A549 (cell line): ENCODE results near the gene NUDT16L1. TPM values are rescaled to one million over a fixed set of nuclear protein-coding genes. Genes with fewer than 3 reads are reported as not detected.

Experiments used
- ATAC-seq, 2 experiments: fragments of 200-7000 bp in 1 of 2; fragments of >200 bp in 1 of 2; cut with Nextera tagmentation in 1 of 2; cut with Tn5 transposase in 1 of 2; 3 replicates each; pipeline versions ENCODE4 v1.8.0 to v1.9.1; 2018 to 2020; ENCODE audit warnings: mild to moderate bottlenecking in 1 of 2, moderate library complexity in 1 of 2
- CTCF ChIA-PET: fragments of 300-600 bp; sonication (Branson Sonifier 250); formaldehyde crosslinking; extraction: SDS; loops from one replicate; lab custom pipeline; 2021; ENCODE audit warnings: antibody characterized with exemption, inconsistent platforms; lab: Yijun Ruan, JAX
- POLR2A ChIA-PET: fragments of 350-600 bp; formaldehyde crosslinking; extraction: SDS; loops from one replicate; lab custom pipeline; 2021; ENCODE audit warnings: antibody characterized with exemption, inconsistent platforms; lab: Yijun Ruan, JAX
- DNase-seq, 2 experiments: peaks; one replicate each; pipeline versions ENCODE4 v3.0.0 to v3.0.0-alpha.2; 2011 to 2016; ENCODE audit warnings: low read depth in 1 of 2, low spot score in 1 of 2
- FAIRE-seq: peaks from 2 replicates; lab custom pipeline; 2011; peaks lifted over from hg19 to GRCh38; lab: Jason Lieb, UNC
- H3K27ac ChIP-seq, 2 experiments: fragments of >200 bp; sonication (Bioruptor Twin); formaldehyde crosslinking; 3 replicates each; pipeline ENCODE4 v1.5.1; 2016 to 2017
- H3K4me1 ChIP-seq: fragments of >200 bp; sonication (Bioruptor Twin); formaldehyde crosslinking; 3 replicates; pipeline ENCODE4 v1.6.1; 2016
- H3K4me2 ChIP-seq: fragments of >200 bp; sonication (Bioruptor Twin); formaldehyde crosslinking; 3 replicates; pipeline ENCODE4 v1.6.1; 2016
- H3K4me3 ChIP-seq: fragments of >200 bp; sonication (Bioruptor Twin); formaldehyde crosslinking; 3 replicates; pipeline ENCODE4 v1.5.1; 2016
- H3K9me3 ChIP-seq: fragments of >200 bp; sonication (Bioruptor Twin); formaldehyde crosslinking; 3 replicates; pipeline ENCODE4 v1.6.1; 2016
- BHLHE40 ChIP-seq: IDR thresholded peaks from 2 replicates; pipeline ENCODE4 v1.6.1; 2012; ENCODE audit warnings: low read depth, low read length, inconsistent platforms
- CBX2 ChIP-seq: fragments of 200-600 bp; sonication (generic); IDR thresholded peaks from 2 replicates; pipeline ENCODE4 v1.6.1; 2016; ENCODE audit warnings: low read depth, mild to moderate bottlenecking, borderline replicate concordance
- CEBPB ChIP-seq, 2 experiments: fragments of >200 bp in 1 of 2; sonication (Bioruptor Twin) in 1 of 2; formaldehyde crosslinking in 1 of 2; IDR thresholded peaks; 2 replicates each; pipeline ENCODE4 v1.6.1; 2012 to 2016
- CHD4 ChIP-seq: fragments of 200-600 bp; sonication (generic); IDR thresholded peaks from 2 replicates; pipeline ENCODE4 v1.6.1; 2016; ENCODE audit warnings: antibody characterized with exemption, mild to moderate bottlenecking, borderline replicate concordance
- FOSL2 ChIP-seq, 2 experiments: fragments of 450-650 bp in 1 of 2; fragments of >200 bp in 1 of 2; sonication (Bioruptor Twin) in 1 of 2; formaldehyde crosslinking; IDR thresholded peaks; 2 replicates each; pipeline versions ENCODE4 v1.5.0 to v1.6.1; 2016 to 2020; ENCODE audit warnings: mild to moderate bottlenecking in 1 of 2, moderate library complexity in 1 of 2
- HDAC2 ChIP-seq: fragments of 200-600 bp; sonication (generic); IDR thresholded peaks from 2 replicates; pipeline ENCODE4 v1.6.1; 2016
- HEYL ChIP-seq: fragments of 250-450 bp; sonication (Bioruptor Pico); IDR thresholded peaks from 2 replicates; pipeline ENCODE4 v1.8.0; 2021; ENCODE audit warnings: mild to moderate bottlenecking, moderate library complexity
- HOXA7 ChIP-seq: fragments of 250-450 bp; sonication (Bioruptor Pico); IDR thresholded peaks from 2 replicates; pipeline ENCODE4 v1.5.0; 2020; ENCODE audit warnings: mild to moderate bottlenecking, moderate library complexity
- JUNB ChIP-seq: fragments of >200 bp; sonication (Bioruptor Twin); formaldehyde crosslinking; IDR thresholded peaks from 2 replicates; pipeline ENCODE4 v1.6.1; 2016
- MYC ChIP-seq: IDR thresholded peaks from 2 replicates; pipeline ENCODE4 v1.6.1; 2012; ENCODE audit warnings: mild to moderate bottlenecking, inconsistent platforms, low read length, improper control_type of control experiment, borderline replicate concordance
- NFE2L2 ChIP-seq: fragments of 150-350 bp; conservative IDR thresholded peaks from 2 replicates; pipeline ENCODE4 v1.6.1; 2014; ENCODE audit warnings: low read length
- NPAS2 ChIP-seq: fragments of 250-450 bp; sonication (Bioruptor Pico); IDR thresholded peaks from 2 replicates; pipeline ENCODE4 v1.8.0; 2022; ENCODE audit warnings: mild to moderate bottlenecking, moderate library complexity, borderline replicate concordance
- RAD21 ChIP-seq, 2 experiments: fragments of >200 bp in 1 of 2; sonication (Bioruptor Twin) in 1 of 2; formaldehyde crosslinking in 1 of 2; IDR thresholded peaks in 1 of 2; conservative IDR thresholded peaks in 1 of 2; 2 replicates in 1 of 2; 3 replicates in 1 of 2; pipeline ENCODE4 v1.6.1; 2012 to 2018; ENCODE audit warnings: inconsistent platforms in 1 of 2
- RFX5 ChIP-seq: fragments of 450-650 bp; IDR thresholded peaks from 2 replicates; pipeline ENCODE4 v1.7.1; 2014; ENCODE audit warnings: antibody characterized with exemption, mild to moderate bottlenecking, moderate library complexity
- SREBF2 ChIP-seq: fragments of 450-650 bp; IDR thresholded peaks from 2 replicates; pipeline ENCODE4 v1.6.1; 2014; ENCODE audit warnings: mild to moderate bottlenecking, moderate library complexity
- TFCP2L1 ChIP-seq: fragments of 250-450 bp; sonication (Bioruptor Pico); IDR thresholded peaks from 2 replicates; pipeline ENCODE4 v1.5.0; 2021; ENCODE audit warnings: mild to moderate bottlenecking
- TP53 ChIP-seq: fragments of 250-450 bp; sonication (Bioruptor Pico); IDR thresholded peaks from 2 replicates; pipeline ENCODE4 v1.5.0; 2021; ENCODE audit warnings: mild to moderate bottlenecking, moderate library complexity
- ZFP36 ChIP-seq: fragments of 450-650 bp; IDR thresholded peaks from 2 replicates; pipeline ENCODE4 v1.6.1; 2014; ENCODE audit warnings: borderline replicate concordance; ENCODE audit not compliant: partially characterized antibody
- ZNF302 ChIP-seq: fragments of 250-450 bp; sonication (Bioruptor Pico); IDR thresholded peaks from 2 replicates; pipeline ENCODE4 v1.9.0; 2021; ENCODE audit warnings: inconsistent platforms, mild to moderate bottlenecking, moderate library complexity
- whole genome bisulfite sequencing: methylation state at CpG from one replicate; pipeline ENCODE4 v1.1.6; 2017; ENCODE audit errors: missing lambda C conversion rate; 5-methylcytosine and 5-hydroxymethylcytosine counted together
- polyA plus RNA-seq, 4 experiments: library from polyadenylated mRNA; depleted of rRNA in 3 of 4; stranded (reverse); fragments of >200 nt; fragmentation: RNase III in 1 of 4; extraction: RNeasy Plus Mini Kit Qiagen cat#74134 plus additional on column Dnase treatment in 1 of 4; gene quantifications; 2 replicates in 3 of 4; 3 replicates in 1 of 4; pipeline ENCODE4 v1.2.3, GENCODE V29; 2011 to 2017
- TF ChIP-seq, protein P1 (sequence below): fragments of 250-450 bp; sonication (Bioruptor Pico); IDR thresholded peaks from 2 replicates; pipeline ENCODE4 v1.5.0; 2021; ENCODE audit warnings: mild to moderate bottlenecking, moderate library complexity, borderline replicate concordance
- TF ChIP-seq, protein P2 (sequence below): IDR thresholded peaks from 2 replicates; pipeline ENCODE4 v1.6.1; 2012
- TF ChIP-seq, protein P3 (sequence below): IDR thresholded peaks from 2 replicates; pipeline ENCODE4 v1.6.1; 2012
- TF ChIP-seq, protein P4 (sequence below): fragments of >200 bp; sonication (Bioruptor Twin); formaldehyde crosslinking; IDR thresholded peaks from 3 replicates; pipeline ENCODE4 v1.6.1; 2016
- TF ChIP-seq, protein P5 (sequence below): fragments of 150-350 bp; IDR thresholded peaks from 2 replicates; pipeline ENCODE4 v1.6.1; 2014; ENCODE audit warnings: low read depth, mild to moderate bottlenecking, low read length

NUDT16L1 gene
- polyA plus RNA-seq, 2 of the 4 experiments (the other 2 are of a cell fraction): 15.5 to 22.9 TPM

DNA sequence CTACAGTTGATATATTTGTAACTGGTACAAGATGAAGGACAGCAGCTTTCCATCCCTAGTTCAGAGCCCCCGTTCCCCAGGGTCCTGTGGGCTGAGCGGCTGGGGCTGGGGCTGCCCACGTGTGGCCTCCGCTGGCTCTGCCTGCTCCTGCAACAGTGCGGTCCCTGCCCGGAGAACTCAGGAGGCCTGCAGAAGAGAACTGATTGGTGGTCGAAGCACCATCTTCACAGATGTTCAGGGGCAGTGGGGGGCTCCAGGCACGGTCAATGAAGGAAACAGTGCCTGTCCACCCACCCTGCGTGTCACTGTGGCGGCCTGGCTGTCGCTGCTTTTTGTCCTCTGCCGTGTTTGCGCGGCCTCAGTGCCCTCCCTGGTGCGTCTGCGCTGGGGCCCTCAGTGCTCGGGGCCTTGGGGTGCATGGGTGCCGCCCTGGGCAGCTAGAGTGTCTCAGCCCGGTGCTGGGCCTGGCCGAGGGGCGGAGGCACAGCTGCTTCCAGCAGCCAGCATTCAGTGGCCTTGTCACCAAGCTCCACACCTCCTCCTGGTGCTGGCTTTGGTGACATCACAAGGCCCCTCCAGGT is 4.2 kb upstream of the NUDT16L1 start:
- H3K9me3 ChIP-seq: no peaks in the 10 kb centered on the region
- DNase-seq: no peak
- POLR2A ChIA-PET: no interaction called here
- H3K4me1 ChIP-seq: peaks cover 6% of the 10 kb centered on the region; the same call in 1 of the 3 replicates
- H3K4me2 ChIP-seq: no peak overlapping the region
- no peak for TF ChIP-seq RAD21 (conservative IDR thresholded peaks at IDR 0.05 in 1 of 2, IDR thresholded peaks at IDR 0.05 in 1 of 2)
- no peak for TF ChIP-seq BHLHE40
- TF ChIP-seq SREBF2: no peak
- TF ChIP-seq, protein P1, sequence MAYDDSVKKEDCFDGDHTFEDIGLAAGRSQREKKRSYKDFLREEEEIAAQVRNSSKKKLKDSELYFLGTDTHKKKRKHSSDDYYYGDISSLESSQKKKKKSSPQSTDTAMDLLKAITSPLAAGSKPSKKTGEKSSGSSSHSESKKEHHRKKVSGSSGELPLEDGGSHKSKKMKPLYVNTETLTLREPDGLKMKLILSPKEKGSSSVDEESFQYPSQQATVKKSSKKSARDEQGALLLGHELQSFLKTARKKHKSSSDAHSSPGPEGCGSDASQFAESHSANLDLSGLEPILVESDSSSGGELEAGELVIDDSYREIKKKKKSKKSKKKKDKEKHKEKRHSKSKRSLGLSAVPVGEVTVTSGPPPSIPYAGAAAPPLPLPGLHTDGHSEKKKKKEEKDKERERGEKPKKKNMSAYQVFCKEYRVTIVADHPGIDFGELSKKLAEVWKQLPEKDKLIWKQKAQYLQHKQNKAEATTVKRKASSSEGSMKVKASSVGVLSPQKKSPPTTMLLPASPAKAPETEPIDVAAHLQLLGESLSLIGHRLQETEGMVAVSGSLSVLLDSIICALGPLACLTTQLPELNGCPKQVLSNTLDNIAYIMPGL (CRISPR knock-in tag): no peak
- TF ChIP-seq TP53 (CRISPR knock-in tag): no peak
- TF ChIP-seq, protein P2, sequence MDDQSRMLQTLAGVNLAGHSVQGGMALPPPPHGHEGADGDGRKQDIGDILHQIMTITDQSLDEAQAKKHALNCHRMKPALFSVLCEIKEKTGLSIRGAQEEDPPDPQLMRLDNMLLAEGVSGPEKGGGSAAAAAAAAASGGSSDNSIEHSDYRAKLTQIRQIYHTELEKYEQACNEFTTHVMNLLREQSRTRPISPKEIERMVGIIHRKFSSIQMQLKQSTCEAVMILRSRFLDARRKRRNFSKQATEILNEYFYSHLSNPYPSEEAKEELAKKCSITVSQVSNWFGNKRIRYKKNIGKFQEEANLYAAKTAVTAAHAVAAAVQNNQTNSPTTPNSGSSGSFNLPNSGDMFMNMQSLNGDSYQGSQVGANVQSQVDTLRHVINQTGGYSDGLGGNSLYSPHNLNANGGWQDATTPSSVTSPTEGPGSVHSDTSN: no peak
- TF ChIP-seq HEYL (CRISPR knock-in tag): no peak
- no peak for TF ChIP-seq TFCP2L1 (CRISPR knock-in tag)
- TF ChIP-seq CHD4: no peak
- TF ChIP-seq MYC: no peak
- TF ChIP-seq NFE2L2: no peak
- TF ChIP-seq, protein P3, sequence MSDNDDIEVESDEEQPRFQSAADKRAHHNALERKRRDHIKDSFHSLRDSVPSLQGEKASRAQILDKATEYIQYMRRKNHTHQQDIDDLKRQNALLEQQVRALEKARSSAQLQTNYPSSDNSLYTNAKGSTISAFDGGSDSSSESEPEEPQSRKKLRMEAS: no peak
- no peak for TF ChIP-seq NPAS2 (CRISPR knock-in tag)
- TF ChIP-seq HOXA7: no peak
- H3K4me3 ChIP-seq: no peak overlapping the region
- no peak for ATAC-seq
- WGBS: 92% methylated on average over 18 of the region's 21 CpGs
- no peak overlapping the region for H3K27ac ChIP-seq
- CTCF ChIA-PET: interaction anchor here (0.9 kb wide), 1 partner anchor 126 kb away, joined by 5 read pairs; no protein-coding TSS in a partner anchor
- no peak for FAIRE-seq

DNA sequence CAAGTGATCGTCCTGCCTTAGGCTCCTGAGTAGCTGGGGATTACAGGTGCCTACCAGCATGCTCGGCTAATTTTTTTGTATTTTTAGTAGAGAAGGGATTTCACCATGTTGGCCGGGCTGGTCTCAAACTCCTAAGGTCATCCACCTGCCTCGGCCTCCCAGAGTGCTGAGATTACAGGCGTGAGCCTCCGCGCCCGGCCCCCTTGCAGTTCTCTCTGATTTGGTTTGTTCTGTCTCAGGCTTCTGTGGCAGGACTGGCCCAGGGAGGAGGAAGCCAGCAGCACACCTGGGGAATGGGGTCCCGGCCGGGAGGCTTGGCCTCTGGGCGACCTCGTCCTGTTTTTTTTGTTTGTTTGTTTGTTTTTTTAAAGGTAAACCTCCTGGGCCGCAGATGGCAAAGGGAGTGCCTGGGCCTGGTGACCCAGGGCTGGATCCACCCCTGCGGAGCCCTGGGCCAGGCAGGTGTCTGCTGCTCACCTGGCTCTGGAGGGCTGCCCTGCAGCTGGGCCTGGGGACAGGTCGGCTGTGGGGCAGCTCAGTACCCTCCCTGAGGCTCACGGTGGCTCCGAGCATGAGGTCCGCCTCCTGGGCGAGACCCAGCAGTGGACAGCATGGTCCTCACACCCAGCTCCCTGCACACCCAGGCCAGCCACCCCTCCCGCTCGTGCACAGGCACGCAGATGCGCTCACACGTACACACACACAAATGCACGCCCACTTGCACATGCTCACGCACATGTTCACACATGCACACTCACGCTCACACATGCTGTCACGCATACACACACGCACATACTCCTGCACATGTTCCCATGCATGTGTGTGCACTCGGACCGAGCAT is 3.3 kb upstream of the NUDT16L1 start:
- DNase-seq (no peak), ATAC-seq (no peak), FAIRE-seq (no peak)
- H3K27ac ChIP-seq: no peak overlapping the region
- 88% methylated on average over 30 of the region's 31 CpGs for WGBS
- ChIA-PET CTCF (interaction anchor here (0.6 to 1.7 kb wide), 5 partner anchors 28 to 266 kb away, joined by 3 to 11 read pairs (median 4); partner anchors contain the start of gene MGRN1), POLR2A (no interaction called here)
- no peak overlapping the region for H3K4me3 ChIP-seq
- peaks cover 11% of the 10 kb centered on the region; the same call in 1 of the 3 replicates for H3K4me1 ChIP-seq
- no peaks in the 10 kb centered on the region for H3K9me3 ChIP-seq
- no peak for TF ChIP-seq CEBPB (IDR thresholded peaks at IDR 0.05)
- TF ChIP-seq CBX2: no peak
- TF ChIP-seq, protein P4, sequence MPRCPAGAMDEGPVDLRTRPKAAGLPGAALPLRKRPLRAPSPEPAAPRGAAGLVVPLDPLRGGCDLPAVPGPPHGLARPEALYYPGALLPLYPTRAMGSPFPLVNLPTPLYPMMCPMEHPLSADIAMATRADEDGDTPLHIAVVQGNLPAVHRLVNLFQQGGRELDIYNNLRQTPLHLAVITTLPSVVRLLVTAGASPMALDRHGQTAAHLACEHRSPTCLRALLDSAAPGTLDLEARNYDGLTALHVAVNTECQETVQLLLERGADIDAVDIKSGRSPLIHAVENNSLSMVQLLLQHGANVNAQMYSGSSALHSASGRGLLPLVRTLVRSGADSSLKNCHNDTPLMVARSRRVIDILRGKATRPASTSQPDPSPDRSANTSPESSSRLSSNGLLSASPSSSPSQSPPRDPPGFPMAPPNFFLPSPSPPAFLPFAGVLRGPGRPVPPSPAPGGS: no peak
- no peak for TF ChIP-seq RFX5
- TF ChIP-seq HDAC2: no peak
- no peak for TF ChIP-seq JUNB
- TF ChIP-seq, protein P5, sequence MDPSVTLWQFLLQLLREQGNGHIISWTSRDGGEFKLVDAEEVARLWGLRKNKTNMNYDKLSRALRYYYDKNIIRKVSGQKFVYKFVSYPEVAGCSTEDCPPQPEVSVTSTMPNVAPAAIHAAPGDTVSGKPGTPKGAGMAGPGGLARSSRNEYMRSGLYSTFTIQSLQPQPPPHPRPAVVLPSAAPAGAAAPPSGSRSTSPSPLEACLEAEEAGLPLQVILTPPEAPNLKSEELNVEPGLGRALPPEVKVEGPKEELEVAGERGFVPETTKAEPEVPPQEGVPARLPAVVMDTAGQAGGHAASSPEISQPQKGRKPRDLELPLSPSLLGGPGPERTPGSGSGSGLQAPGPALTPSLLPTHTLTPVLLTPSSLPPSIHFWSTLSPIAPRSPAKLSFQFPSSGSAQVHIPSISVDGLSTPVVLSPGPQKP: no peak
- no peak for TF ChIP-seq NPAS2 (CRISPR knock-in tag)
- TF ChIP-seq ZNF302 (CRISPR knock-in tag): no peak
- no peak for TF ChIP-seq FOSL2 (IDR thresholded peaks at IDR 0.05)
- TF ChIP-seq FOSL2 (CRISPR knock-in tag; IDR thresholded peaks at IDR 0.05): no peak
- TF ChIP-seq ZFP36: no peak
- TF ChIP-seq, protein P1 (CRISPR knock-in tag): no peak
- no peak for TF ChIP-seq HOXA7
- no peak for TF ChIP-seq MYC
- no peak for TF ChIP-seq TFCP2L1 (CRISPR knock-in tag)
- no peak overlapping the region for H3K4me2 ChIP-seq
